HepG2 (cell line): ENCODE results near the gene ATP9B. TPM values are rescaled to one million over a fixed set of nuclear protein-coding genes. Genes with fewer than 3 reads are reported as not detected.

Experiments
- ATAC-seq: fragments of 200-7000 bp; cut with Tn5 transposase; 3 replicates; pipeline ENCODE4 v1.9.1; 2020; ENCODE audit warnings: mild to moderate bottlenecking, moderate library complexity
- BruUV-seq: library from RNA; stranded (reverse); fragments of 400-500 nt; replicated peaks from 2 replicates; lab custom pipeline; 2021; lab: Mats Ljungman, UMichigan
- CTCF ChIA-PET: fragments of 300-600 bp; formaldehyde crosslinking; extraction: SDS; loops from one replicate; lab custom pipeline; 2021; ENCODE audit warnings: low total read pairs, inconsistent platforms, low intra/inter-chr PET ratio; lab: Yijun Ruan, JAX
- POLR2A ChIA-PET: fragments of 350-600 bp; sonication (Branson Sonifier 250); formaldehyde crosslinking; loops from one replicate; lab custom pipeline; 2020; ENCODE audit warnings: antibody characterized with exemption, inconsistent platforms; lab: Yijun Ruan, JAX
- DNase-seq: peaks from one replicate; pipeline ENCODE4 v3.0.0-alpha.2; 2015; ENCODE audit warnings: low spot score
- FAIRE-seq: peaks from 3 replicates; lab custom pipeline; 2011; peaks lifted over from hg19 to GRCh38; lab: Jason Lieb, UNC
- H2AFZ ChIP-seq: one replicate; pipeline ENCODE4 v1.6.1; 2011; ENCODE audit warnings: low read length, inconsistent platforms
- H3K27ac ChIP-seq: fragments of 300-600 bp; 3 replicates; pipeline ENCODE4 v1.8.0; 2011; ENCODE audit warnings: mixed run types, mild to moderate bottlenecking, mixed read lengths, low read length, inconsistent platforms; ENCODE audit not compliant: insufficient read depth; ENCODE audit errors: extremely low read length
- H3K27me3 ChIP-seq, 2 experiments: fragments of 200-600 bp in 1 of 2; 2 replicates in 1 of 2; 3 replicates in 1 of 2; pipeline versions ENCODE4 v1.6.0 to v1.8.0; 2011; ENCODE audit warnings: low read length in 2 of 2, mild to moderate bottlenecking in 2 of 2, moderate library complexity in 2 of 2, inconsistent platforms in 1 of 2; ENCODE audit not compliant: insufficient read depth in 2 of 2, control insufficient read depth in 1 of 2
- H3K36me3 ChIP-seq, 2 experiments: fragments of 200-600 bp in 1 of 2; replicated peaks in 1 of 2; 2 replicates in 1 of 2; 3 replicates in 1 of 2; pipeline versions ENCODE4 v1.5.1 to v1.8.0; 2011; ENCODE audit warnings: low read length in 2 of 2, inconsistent platforms in 1 of 2; ENCODE audit not compliant: insufficient read depth in 2 of 2, control insufficient read depth in 1 of 2
- H3K4me1 ChIP-seq: 2 replicates; pipeline ENCODE4 v1.5.1; 2012; ENCODE audit warnings: low read length, inconsistent platforms; ENCODE audit not compliant: insufficient read depth
- H3K4me2 ChIP-seq: 2 replicates; pipeline ENCODE4 v1.6.0; 2011; ENCODE audit warnings: low read depth, low read length, inconsistent platforms
- H3K4me3 ChIP-seq, 3 experiments: fragments of 200-600 bp in 1 of 3; sonication (generic), shearing (Covaris generic) in 1 of 3; replicated peaks in 1 of 3; 2 replicates each; pipeline ENCODE4 v1.5.1; 2011 to 2016; ENCODE audit warnings: low read length in 3 of 3, inconsistent platforms in 2 of 3, low read depth in 2 of 3, mild to moderate bottlenecking in 2 of 3, control low read depth in 1 of 3, mixed read lengths in 1 of 3; ENCODE audit not compliant: insufficient read depth in 1 of 3
- H3K79me2 ChIP-seq: one replicate; pipeline ENCODE4 v1.6.1; 2011; ENCODE audit warnings: low read length, inconsistent platforms; ENCODE audit not compliant: insufficient read depth
- H3K9ac ChIP-seq: 2 replicates; pipeline ENCODE4 v1.6.0; 2011; ENCODE audit warnings: mild to moderate bottlenecking, low read depth, low read length, inconsistent platforms; ENCODE audit not compliant: insufficient read depth
- H3K9me3 ChIP-seq: 2 replicates; pipeline ENCODE4 v1.5.1; 2012; ENCODE audit warnings: mild to moderate bottlenecking, low read length
- H4K20me1 ChIP-seq: 2 replicates; pipeline ENCODE4 v1.6.0; 2011; ENCODE audit warnings: inconsistent platforms, mild to moderate bottlenecking, low read length, moderate library complexity; ENCODE audit not compliant: insufficient read depth
- FOXJ3 ChIP-seq: sonication (generic); formaldehyde crosslinking; IDR thresholded peaks from 2 replicates; pipeline ENCODE4 v1.4.0; 2020; ENCODE audit warnings: missing genetic modification reagents, mild to moderate bottlenecking, borderline replicate concordance
- ZNF337 ChIP-seq: sonication (generic); formaldehyde crosslinking; IDR thresholded peaks from 2 replicates; pipeline ENCODE4 v1.5.1; 2020; ENCODE audit warnings: missing genetic modification reagents, low read depth, mild to moderate bottlenecking, borderline replicate concordance
- ZNF790 ChIP-seq: sonication (generic); formaldehyde crosslinking; IDR thresholded peaks from 2 replicates; pipeline ENCODE4 v1.8.0; 2022; ENCODE audit warnings: missing genetic modification reagents, mild to moderate bottlenecking, borderline replicate concordance
- WGBS: methylation state at CpG from one replicate; pipeline ENCODE4 v1.1.6; 2017; ENCODE audit warnings: low lambda C conversion rate; 5-methylcytosine and 5-hydroxymethylcytosine counted together
- in situ Hi-C: cut with HindIII; loops from 2 replicates; pipeline ENCODE4 v1.10.0; 2017; ENCODE audit warnings: low pct_unique_long_range_greater_than_20kb; ENCODE audit not compliant: extremely low pct_ligation_motif_present
- intact Hi-C: fragments of 100-400 bp; cut with micrococcal nuclease; formaldehyde crosslinking; loops from one replicate; pipeline ENCODE4 v1.10.0; 2022; ENCODE audit not compliant: unreplicated experiment
- polyA plus RNA-seq, 8 experiments: library from polyadenylated mRNA; depleted of rRNA in 3 of 8; stranded (reverse) in 7 of 8; unstranded in 1 of 8; fragments of >200 nt; fragmentation: Illumina TruSeq in 4 of 8; extraction: Trizol in 4 of 8; gene quantifications; 2 replicates each; pipeline versions ENCODE4 v1.2.1 to v1.2.3, GENCODE V29; 2011 to 2016; ENCODE audit warnings: low read depth in 4 of 8, missing spikeins in 1 of 8, mixed read lengths in 1 of 8; ENCODE audit not compliant: insufficient read depth in 1 of 8
- total RNA-seq, 5 experiments: library from RNA; depleted of rRNA; stranded (reverse); fragments of >200 nt; fragmentation: Illumina TruSeq; extraction: Trizol; gene quantifications; 2 replicates each; pipeline ENCODE4 v1.2.3, GENCODE V29; 2016; ENCODE audit warnings: low read depth in 1 of 5
- TF ChIP-seq, protein P1 (sequence below), 2 experiments: fragments of 450-650 bp in 1 of 2; sonication (generic) in 1 of 2; formaldehyde crosslinking in 1 of 2; IDR thresholded peaks; 2 replicates each; pipeline versions ENCODE4 v1.6.1 to v1.8.0; 2016 to 2022; ENCODE audit warnings: antibody characterized with exemption in 1 of 2, mild to moderate bottlenecking in 1 of 2, missing genetic modification reagents in 1 of 2
- TF ChIP-seq, protein P2 (sequence below): sonication (generic); formaldehyde crosslinking; IDR thresholded peaks from 2 replicates; pipeline ENCODE4 v1.5.1; 2020; ENCODE audit warnings: mild to moderate bottlenecking, missing genetic modification reagents

Gene ATP9B
- total and polyA plus RNA-seq, 2 of the 13 experiments (the other 11 are each of a cell fraction or from before 2014, with no cell fraction given) = 10.8 to 11.3 TPM

DNA sequence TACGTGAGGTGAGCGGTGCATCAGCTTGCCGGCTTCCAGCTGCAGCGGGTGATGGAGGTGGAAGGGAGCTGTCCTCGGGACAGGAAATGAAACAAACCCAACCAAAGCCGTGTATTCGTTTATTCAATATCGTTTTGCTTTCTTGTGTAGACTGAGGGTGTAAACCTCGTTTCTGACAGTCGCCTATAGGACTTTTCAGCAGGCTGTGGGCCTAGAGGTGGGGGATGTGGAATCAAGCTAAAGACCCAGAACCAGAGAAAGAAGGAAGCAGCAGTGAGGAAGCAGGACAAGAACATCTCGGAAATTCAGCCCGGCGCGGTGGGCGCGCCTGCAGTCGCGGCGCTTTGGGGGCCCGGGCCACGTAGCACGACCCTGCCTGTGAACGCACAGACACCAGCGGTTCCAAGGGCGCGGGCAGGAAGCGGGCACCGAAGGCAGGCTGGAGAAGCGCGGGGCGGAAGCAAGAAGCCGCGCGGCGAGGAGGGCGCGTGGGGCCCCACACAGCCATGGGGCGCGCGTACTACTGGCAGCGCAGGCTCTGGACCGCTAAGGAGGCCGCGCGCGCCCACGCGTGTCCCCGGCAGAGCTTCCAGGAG, 755 bp upstream of the ATP9B start:
- Histone ChIP-seq H3K27me3 (no peaks in the 10 kb centered on the region; a peak in 1 of 5 replicates), H4K20me1 (no peaks in the 10 kb centered on the region), H3K4me1 (peaks cover 30% of the 10 kb centered on the region), H2AFZ (peak overlapping the region; percentile 70), H3K79me2 (peaks cover 20% of the 10 kb centered on the region), H3K4me3 (peak overlapping the region in 2 of 3 experiments; percentile 79 to 82; a peak in 3 of 6 replicates), H3K36me3 (no peaks in the 10 kb centered on the region), H3K9me3 (no peaks in the 10 kb centered on the region), H3K9ac (peak overlapping the region; percentile 90), H3K27ac (peak overlapping the region; percentile 76), H3K4me2 (peak overlapping the region; percentile 38)
- no peak for DNase-seq
- ChIA-PET CTCF (no interaction called here), POLR2A (no interaction called here)
- intact Hi-C loops = no loop called here
- ATAC-seq = no peak; the same call in 2 of the 3 replicates
- in situ Hi-C loops = no loop called here
- BruUV-seq = no TSS peak
- FAIRE-seq = no peak
- 93% methylated on average over 40 of the region's 49 CpGs for WGBS
- TF ChIP-seq ZNF790 (CRISPR knock-in tag) (no peak), FOXJ3 (CRISPR knock-in tag) (no peak), ZNF337 (CRISPR knock-in tag) (no peak)
- TF ChIP-seq, protein P1, sequence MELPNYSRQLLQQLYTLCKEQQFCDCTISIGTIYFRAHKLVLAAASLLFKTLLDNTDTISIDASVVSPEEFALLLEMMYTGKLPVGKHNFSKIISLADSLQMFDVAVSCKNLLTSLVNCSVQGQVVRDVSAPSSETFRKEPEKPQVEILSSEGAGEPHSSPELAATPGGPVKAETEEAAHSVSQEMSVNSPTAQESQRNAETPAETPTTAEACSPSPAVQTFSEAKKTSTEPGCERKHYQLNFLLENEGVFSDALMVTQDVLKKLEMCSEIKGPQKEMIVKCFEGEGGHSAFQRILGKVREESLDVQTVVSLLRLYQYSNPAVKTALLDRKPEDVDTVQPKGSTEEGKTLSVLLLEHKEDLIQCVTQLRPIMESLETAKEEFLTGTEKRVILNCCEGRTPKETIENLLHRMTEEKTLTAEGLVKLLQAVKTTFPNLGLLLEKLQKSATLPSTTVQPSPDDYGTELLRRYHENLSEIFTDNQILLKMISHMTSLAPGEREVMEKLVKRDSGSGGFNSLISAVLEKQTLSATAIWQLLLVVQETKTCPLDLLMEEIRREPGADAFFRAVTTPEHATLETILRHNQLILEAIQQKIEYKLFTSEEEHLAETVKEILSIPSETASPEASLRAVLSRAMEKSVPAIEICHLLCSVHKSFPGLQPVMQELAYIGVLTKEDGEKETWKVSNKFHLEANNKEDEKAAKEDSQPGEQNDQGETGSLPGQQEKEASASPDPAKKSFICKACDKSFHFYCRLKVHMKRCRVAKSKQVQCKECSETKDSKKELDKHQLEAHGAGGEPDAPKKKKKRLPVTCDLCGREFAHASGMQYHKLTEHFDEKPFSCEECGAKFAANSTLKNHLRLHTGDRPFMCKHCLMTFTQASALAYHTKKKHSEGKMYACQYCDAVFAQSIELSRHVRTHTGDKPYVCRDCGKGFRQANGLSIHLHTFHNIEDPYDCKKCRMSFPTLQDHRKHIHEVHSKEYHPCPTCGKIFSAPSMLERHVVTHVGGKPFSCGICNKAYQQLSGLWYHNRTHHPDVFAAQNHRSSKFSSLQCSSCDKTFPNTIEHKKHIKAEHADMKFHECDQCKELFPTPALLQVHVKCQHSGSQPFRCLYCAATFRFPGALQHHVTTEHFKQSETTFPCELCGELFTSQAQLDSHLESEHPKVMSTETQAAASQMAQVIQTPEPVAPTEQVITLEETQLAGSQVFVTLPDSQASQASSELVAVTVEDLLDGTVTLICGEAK (IDR thresholded peaks at IDR 0.05) = no peak
- TF ChIP-seq, protein P1 (CRISPR knock-in tag; IDR thresholded peaks at IDR 0.05) = peak; percentile 1; the same call in 1 of the 2 replicates
- TF ChIP-seq, protein P2, sequence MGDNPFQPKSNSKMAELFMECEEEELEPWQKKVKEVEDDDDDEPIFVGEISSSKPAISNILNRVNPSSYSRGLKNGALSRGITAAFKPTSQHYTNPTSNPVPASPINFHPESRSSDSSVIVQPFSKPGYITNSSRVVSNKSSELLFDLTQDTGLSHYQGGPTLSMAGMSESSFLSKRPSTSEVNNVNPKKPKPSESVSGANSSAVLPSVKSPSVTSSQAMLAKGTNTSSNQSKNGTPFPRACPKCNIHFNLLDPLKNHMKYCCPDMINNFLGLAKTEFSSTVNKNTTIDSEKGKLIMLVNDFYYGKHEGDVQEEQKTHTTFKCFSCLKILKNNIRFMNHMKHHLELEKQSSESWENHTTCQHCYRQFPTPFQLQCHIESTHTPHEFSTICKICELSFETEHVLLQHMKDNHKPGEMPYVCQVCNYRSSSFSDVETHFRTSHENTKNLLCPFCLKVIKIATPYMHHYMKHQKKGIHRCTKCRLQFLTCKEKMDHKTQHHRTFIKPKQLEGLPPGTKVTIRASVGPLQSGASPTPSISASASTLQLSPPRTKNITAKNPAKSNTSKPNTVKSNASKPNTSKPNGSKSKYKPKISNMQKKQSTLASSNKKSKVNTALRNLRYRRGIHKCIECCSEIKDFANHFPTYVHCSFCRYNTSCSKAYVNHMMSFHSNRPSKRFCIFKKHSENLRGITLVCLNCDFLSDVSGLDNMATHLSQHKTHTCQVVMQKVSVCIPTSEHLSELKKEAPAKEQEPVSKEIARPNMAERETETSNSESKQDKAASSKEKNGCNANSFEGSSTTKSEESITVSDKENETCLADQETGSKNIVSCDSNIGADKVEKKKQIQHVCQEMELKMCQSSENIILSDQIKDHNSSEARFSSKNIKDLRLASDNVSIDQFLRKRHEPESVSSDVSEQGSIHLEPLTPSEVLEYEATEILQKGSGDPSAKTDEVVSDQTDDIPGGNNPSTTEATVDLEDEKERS (CRISPR knock-in tag) = no peak
